Central memory CD8-positive, alpha-beta T cell (primary cell): ENCODE measurements around the gene ENPEP.

Experiments used
- ATAC-seq: fragments of 150-1000 bp; cut with Tn5 transposase; replicated peaks from 2 replicates; pipeline ENCODE4 v1.10.0; 2022; ENCODE audit warnings: mild to moderate bottlenecking, moderate FRiP score, moderate number of reproducible peaks; ENCODE audit not compliant: poor library complexity, severe bottlenecking; ENCODE audit errors: extremely low read depth
- DNase-seq, 2 donors: peaks; one replicate each; pipeline ENCODE4 v3.0.0; 2021; ENCODE audit warnings: low spot score in 2 of 2
- H3K27ac Mint-ChIP-seq: one replicate; pipeline ENCODE4 v1.8.0; 2022; ENCODE audit warnings: low read depth, mild to moderate bottlenecking, moderate library complexity, mixed read lengths
- H3K27me3 Mint-ChIP-seq: one replicate; pipeline ENCODE4 v1.8.0; 2022; ENCODE audit warnings: mixed read lengths
- H3K36me3 Mint-ChIP-seq: one replicate; pipeline ENCODE4 v1.8.0; 2022; ENCODE audit warnings: mild to moderate bottlenecking, moderate library complexity, mixed read lengths; ENCODE audit not compliant: insufficient read depth
- H3K4me1 Mint-ChIP-seq: one replicate; pipeline ENCODE4 v1.8.0; 2022; ENCODE audit warnings: mixed read lengths
- H3K4me3 Mint-ChIP-seq: one replicate; pipeline ENCODE4 v1.8.0; 2022; ENCODE audit warnings: mild to moderate bottlenecking, moderate library complexity, mixed read lengths
- H3K9me3 Mint-ChIP-seq: one replicate; pipeline ENCODE4 v1.8.0; 2022; ENCODE audit warnings: mixed read lengths

ENPEP gene

DNA sequence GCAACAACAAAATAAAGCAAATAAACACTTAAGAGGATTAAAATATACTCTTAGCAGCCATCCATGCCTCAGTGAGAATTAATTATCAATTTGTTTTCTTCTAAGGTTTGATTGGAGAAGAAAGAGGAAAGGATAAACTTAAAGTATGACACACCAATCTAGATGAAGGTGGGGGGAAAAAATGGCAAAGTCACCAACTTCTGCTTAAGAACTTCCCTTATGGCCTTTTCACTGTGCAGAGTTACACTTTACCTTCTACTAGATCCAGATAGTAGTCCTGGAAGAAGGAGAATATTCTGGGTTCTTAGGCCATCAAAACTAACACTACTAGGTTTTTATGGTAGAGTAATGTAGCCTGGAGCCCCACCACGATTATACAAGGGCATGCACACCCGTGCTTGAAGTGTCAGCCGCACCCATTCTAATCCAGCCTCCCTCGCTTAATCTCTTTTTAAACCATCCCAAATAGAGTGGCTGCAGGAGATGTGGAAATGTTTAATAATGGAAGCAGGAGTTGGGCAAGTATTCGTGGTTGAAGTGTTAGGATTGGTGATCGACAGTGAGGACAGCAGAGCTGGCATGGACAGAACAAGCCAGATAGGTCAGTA is 14.1 kb downstream of the ENPEP start:
- ATAC-seq = no peak
- Mint-ChIP-seq H3K9me3 (no peaks in the 10 kb centered on the region), H3K4me1 (no peaks in the 10 kb centered on the region), H3K36me3 (no peaks in the 10 kb centered on the region), H3K27me3 (peaks cover 43% of the 10 kb centered on the region), H3K4me3 (no peak overlapping the region), H3K27ac (no peak overlapping the region)
- no peak for DNase-seq

DNA sequence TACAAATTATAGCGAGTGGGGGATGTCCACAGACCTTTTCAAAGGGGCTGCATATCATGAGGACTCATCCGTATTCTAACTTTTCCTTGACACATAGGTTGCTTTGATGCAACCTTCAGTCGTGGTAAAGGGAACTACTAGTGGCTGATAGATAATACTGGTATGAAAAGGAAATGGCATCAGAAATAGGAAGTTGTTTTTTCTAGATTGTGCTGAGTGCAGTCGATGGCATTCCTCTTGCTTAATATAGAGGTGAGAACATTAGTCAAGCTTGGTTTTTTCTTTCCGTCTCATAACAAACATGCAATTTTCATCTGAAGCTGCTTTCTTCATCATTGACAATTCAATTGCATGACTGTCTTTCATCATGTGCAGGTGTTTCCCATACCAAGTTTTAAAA is 16.6 kb downstream of the ENPEP start:
- Mint-ChIP-seq H3K4me1 (no peaks in the 10 kb centered on the region), H3K9me3 (no peaks in the 10 kb centered on the region), H3K4me3 (no peak overlapping the region), H3K36me3 (no peaks in the 10 kb centered on the region), H3K27ac (no peak overlapping the region), H3K27me3 (peaks cover 33% of the 10 kb centered on the region)
- ATAC-seq (no peak), DNase-seq (no peak)

DNA sequence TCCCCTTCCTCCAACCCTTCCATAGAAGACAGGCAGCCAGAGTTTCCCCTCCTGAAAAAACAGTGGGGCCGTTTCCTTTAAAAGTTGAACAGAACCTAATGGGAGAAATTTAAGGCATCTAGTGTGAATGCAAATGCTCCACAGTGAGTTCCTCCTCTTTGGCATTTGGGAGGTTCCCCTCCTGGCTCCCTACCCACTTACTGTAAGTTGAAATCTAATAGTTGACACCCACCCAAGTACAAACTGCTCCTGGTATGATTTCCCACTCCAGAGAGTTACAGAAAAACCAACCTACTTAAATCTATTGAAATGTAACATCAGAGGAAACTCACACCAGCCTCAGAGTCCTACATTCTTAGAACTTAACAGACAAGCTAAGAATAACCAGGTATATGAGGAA is 17.6 kb downstream of the ENPEP start:
- DNase-seq (no peak), ATAC-seq (no peak)
- peaks cover 43% of the 10 kb centered on the region for H3K27me3 Mint-ChIP-seq
- H3K27ac Mint-ChIP-seq = no peak overlapping the region
- no peaks in the 10 kb centered on the region for H3K4me1 Mint-ChIP-seq
- no peaks in the 10 kb centered on the region for H3K36me3 Mint-ChIP-seq
- H3K4me3 Mint-ChIP-seq = no peak overlapping the region
- no peaks in the 10 kb centered on the region for H3K9me3 Mint-ChIP-seq

DNA sequence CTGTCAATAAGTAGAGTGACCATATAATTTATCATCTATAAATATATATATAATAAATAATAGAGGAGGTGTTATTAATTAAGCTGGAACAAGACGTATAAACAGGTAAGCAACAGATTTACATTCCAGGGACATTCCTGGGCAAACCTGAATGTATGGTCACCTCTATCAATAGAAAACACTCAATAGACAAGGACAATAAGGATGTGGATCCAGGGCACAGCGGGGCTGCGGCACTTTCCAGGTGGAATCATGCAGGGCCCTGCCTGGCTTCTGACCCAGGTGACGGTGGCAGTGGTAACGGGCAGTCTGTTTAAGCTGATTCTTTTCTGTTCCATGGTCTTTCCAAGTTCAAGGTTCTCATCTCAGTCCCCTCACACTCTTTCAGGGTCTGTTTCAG is 22.5 kb downstream of the ENPEP start:
- no peak for ATAC-seq
- Mint-ChIP-seq H3K27me3 (peaks cover 79% of the 10 kb centered on the region), H3K36me3 (no peaks in the 10 kb centered on the region), H3K4me1 (no peaks in the 10 kb centered on the region), H3K27ac (no peak overlapping the region), H3K4me3 (no peak overlapping the region), H3K9me3 (no peaks in the 10 kb centered on the region)
- no peak for DNase-seq

DNA sequence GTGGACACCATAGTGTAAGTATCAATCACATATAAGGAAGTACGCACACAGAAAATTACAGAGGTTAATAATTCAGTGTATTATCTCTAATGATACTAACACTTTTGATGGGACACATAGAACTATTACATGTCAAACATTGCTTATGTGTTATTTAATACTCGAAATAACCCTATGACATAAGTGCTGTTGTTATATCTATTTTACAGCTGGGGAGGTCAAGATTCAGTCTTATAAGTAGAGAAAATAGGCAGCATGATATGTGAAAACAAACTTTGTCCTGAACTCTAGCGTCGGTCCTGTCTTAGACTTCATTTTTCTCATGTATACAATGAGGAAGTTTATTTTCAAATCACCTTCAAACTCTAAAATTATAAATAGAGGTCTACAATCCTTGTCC is 23.2 kb downstream of the ENPEP start:
- DNase-seq = no peak
- Mint-ChIP-seq H3K27ac (no peak overlapping the region), H3K36me3 (no peaks in the 10 kb centered on the region), H3K27me3 (peaks cover 79% of the 10 kb centered on the region), H3K4me3 (no peak overlapping the region), H3K4me1 (no peaks in the 10 kb centered on the region), H3K9me3 (no peaks in the 10 kb centered on the region)
- no peak for ATAC-seq

DNA sequence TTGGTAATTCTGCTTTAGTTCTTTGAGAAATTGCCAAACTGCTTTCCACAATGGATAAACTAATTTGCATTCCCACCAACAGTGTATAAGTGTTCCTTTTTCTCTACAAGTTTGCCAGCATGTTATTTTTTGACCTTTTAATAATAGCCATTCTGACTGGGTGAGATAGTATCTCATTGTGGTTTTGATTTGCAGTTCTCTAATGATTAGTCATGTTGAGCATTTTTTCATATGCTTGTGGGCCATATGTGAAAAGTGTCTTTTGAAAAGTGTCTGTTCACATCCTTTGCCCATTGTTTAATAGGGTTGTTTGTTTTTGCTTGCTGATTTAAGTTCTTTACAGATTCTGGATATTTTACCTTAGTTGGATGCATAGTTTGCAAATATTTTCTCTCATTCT is 25.9 kb downstream of the ENPEP start:
- no peak overlapping the region for H3K4me3 Mint-ChIP-seq
- H3K36me3 Mint-ChIP-seq = no peaks in the 10 kb centered on the region
- H3K27ac Mint-ChIP-seq = no peak overlapping the region
- no peaks in the 10 kb centered on the region for H3K9me3 Mint-ChIP-seq
- H3K27me3 Mint-ChIP-seq = peaks cover 65% of the 10 kb centered on the region
- ATAC-seq (no peak), DNase-seq (no peak)
- no peaks in the 10 kb centered on the region for H3K4me1 Mint-ChIP-seq

DNA sequence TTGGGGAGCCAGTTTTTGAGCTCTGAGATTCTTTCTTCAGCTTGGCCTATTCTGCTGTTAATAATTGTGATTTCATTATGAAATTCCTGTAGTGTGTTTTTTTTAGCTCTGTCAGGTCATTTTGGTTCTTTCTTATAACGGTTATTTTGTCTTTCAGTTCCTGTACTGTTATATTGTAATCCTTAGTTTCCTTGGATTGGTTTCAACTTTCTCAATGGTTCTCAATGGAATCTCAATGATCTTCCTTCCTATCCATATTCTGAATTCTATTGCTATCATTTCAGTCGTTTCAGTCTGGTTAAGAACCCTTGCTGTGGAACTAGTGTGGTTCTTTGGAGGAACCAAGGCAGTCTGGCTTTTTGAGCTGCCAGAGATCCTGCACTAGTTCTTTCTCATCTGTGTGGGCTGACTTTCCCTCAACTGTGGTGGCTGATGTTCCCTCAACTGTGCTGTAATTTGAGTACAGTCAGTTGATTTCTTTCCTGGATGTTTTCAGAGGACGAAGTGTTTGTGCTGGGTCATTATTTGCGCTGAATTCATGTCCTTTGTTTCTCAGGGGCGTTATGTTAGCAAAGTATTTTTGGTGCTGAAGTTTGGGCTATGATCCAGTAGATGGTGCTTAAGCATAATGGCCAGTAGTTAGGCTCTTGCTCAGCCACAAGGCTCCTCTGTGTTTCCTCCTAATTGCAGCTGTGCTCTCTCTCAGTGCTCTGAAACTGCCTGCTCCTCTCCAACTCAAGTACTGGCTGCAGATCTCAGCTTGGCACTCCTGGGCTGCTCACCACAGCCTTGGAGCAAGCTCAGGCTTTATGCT is 27.5 kb downstream of the ENPEP start:
- H3K9me3 Mint-ChIP-seq = no peaks in the 10 kb centered on the region
- ATAC-seq = no peak
- H3K27ac Mint-ChIP-seq = no peak overlapping the region
- H3K27me3 Mint-ChIP-seq = peaks cover 54% of the 10 kb centered on the region
- no peak overlapping the region for H3K4me3 Mint-ChIP-seq
- H3K36me3 Mint-ChIP-seq = no peaks in the 10 kb centered on the region
- no peaks in the 10 kb centered on the region for H3K4me1 Mint-ChIP-seq
- DNase-seq = no peak

DNA sequence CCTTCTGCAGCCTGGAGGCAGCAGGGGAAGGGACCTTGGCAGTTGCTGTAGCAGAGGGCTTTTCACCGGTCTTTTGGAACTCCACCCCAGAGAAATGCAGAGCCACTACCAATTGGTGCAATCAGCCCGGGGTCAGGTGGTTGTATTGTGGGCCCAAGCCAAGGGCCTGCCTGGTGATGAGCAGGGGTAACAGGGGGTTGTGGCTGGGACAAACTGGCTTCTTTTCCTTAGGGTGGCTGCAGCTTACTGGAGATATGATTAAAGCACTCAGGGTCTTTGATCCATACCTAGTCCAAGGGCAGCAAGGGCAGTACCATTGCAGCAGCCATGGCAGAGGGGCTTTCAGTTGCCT is 28.1 kb downstream of the ENPEP start:
- ATAC-seq = no peak
- DNase-seq = no peak
- peaks cover 49% of the 10 kb centered on the region for H3K27me3 Mint-ChIP-seq
- H3K4me3 Mint-ChIP-seq = no peak overlapping the region
- H3K9me3 Mint-ChIP-seq = no peaks in the 10 kb centered on the region
- no peaks in the 10 kb centered on the region for H3K36me3 Mint-ChIP-seq
- no peak overlapping the region for H3K27ac Mint-ChIP-seq
- H3K4me1 Mint-ChIP-seq = no peaks in the 10 kb centered on the region

DNA sequence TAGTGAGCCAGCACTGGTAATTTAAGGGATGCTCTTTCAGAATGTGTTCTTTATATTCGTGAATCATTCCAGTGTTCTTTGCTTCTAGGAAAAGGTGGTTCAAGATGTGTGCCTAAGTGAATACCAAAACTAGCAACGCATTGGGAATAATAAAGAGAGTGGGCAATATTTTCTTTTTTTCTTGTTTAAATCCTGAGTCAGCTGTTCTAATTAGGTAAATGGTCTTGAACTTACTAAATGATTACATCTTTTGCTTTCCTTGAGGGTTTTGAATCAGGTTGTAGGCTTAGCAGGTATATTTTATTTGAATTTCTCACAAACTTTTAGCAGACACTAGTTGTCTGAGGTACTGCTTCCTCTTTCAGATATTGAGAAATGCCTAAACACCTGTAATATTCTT is 29.5 kb downstream of the ENPEP start:
- DNase-seq = no peak
- H3K36me3 Mint-ChIP-seq = no peaks in the 10 kb centered on the region
- H3K4me3 Mint-ChIP-seq = no peak overlapping the region
- H3K27me3 Mint-ChIP-seq = peaks cover 36% of the 10 kb centered on the region
- ATAC-seq = no peak
- no peaks in the 10 kb centered on the region for H3K4me1 Mint-ChIP-seq
- no peak overlapping the region for H3K27ac Mint-ChIP-seq
- H3K9me3 Mint-ChIP-seq = no peaks in the 10 kb centered on the region

DNA sequence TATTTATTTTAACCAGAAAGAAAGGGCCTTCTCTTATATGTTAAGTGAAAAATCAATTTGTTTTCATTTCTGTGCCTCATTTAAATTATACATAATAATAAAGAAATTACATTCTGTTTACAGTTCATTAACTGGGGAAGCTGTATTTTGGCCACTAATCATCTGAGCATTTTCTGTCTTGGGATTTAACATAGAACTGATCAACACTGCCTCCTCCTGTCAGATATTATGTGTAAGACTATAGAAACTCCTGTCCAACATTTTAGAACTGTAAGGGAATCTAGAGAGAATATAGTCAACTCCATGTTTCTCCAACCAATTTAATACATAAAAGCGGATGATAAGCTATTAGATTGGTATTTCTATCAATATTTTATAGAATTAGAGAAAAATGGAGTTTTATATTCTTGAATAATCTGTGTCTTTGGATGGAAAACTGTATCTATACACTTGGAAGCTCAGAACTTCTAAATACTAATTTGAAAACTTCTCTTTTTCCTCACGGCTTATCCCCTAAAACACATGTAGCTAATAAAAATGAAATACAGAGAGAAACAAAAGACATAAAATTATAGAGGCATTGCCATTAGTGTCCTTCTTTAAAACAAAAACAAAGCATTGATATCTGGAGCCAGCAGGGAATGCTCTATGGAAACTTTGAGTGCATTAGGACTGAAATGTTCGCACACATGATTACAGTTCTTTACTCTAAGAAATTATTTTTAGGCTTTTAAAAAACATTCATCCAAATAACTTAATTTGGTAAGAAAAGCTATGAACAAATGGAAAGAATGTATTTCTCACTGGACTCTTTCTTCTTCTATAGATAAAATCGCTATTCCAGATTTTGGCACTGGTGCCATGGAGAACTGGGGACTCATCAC is 33.1 kb downstream of the ENPEP start:
- peaks cover 7% of the 10 kb centered on the region for H3K27me3 Mint-ChIP-seq
- H3K36me3 Mint-ChIP-seq = no peaks in the 10 kb centered on the region
- no peak overlapping the region for H3K27ac Mint-ChIP-seq
- ATAC-seq = no peak
- H3K4me1 Mint-ChIP-seq = no peaks in the 10 kb centered on the region
- H3K4me3 Mint-ChIP-seq = no peak overlapping the region
- no peak for DNase-seq
- no peaks in the 10 kb centered on the region for H3K9me3 Mint-ChIP-seq

DNA sequence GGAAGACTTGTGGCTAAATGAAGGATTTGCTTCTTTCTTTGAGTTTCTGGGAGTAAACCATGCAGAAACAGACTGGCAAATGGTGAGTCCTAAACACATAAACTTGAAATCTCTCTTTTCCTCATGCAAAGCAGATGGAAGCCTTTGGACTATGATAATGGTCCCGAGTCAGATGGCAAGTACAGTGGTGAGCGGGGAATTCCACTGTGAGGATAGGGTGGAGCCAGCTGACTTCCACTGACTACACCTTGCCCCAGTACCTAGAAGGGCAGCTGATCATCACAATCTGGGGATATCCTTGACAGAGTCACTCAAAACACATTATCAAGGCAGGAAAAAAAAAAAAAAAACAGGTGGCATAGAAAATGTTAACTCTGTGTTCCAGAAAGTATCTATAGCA is 34.3 kb downstream of the ENPEP start:
- no peaks in the 10 kb centered on the region for H3K27me3 Mint-ChIP-seq
- H3K4me1 Mint-ChIP-seq = peaks cover 3% of the 10 kb centered on the region
- H3K9me3 Mint-ChIP-seq = no peaks in the 10 kb centered on the region
- no peak overlapping the region for H3K27ac Mint-ChIP-seq
- no peak for DNase-seq
- ATAC-seq = no peak
- no peak overlapping the region for H3K4me3 Mint-ChIP-seq
- no peaks in the 10 kb centered on the region for H3K36me3 Mint-ChIP-seq

DNA sequence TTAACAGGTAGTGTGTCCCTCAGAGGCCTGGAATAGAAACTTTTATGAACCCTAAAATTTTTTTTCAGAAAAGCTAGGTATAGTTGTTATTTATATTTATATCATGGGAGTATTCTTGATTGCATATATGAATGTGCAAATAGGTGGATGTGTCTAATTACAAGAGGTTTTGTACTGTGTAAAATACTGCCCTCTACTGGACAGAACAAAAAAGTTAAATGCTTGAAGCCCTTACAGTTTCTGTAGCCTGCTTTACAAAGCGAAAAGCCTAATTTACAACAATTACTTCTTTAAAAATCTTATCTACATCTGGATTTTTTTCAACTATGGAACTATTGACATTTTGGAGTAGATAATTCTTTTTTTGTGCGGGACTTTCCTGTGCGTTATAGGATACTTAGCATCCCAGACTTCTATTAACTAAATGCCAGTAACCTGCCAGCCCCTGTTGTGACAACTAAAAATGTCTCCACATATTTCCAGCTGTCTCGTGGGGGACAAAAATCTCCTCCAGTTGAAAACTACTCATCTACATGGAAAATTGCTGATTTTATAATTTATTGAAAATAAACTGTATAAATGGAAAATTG is 35.1 kb downstream of the ENPEP start:
- peaks cover 9% of the 10 kb centered on the region for H3K4me1 Mint-ChIP-seq
- DNase-seq = no peak
- no peaks in the 10 kb centered on the region for H3K36me3 Mint-ChIP-seq
- H3K9me3 Mint-ChIP-seq = no peaks in the 10 kb centered on the region
- no peak overlapping the region for H3K27ac Mint-ChIP-seq
- no peak overlapping the region for H3K4me3 Mint-ChIP-seq
- ATAC-seq = no peak
- no peaks in the 10 kb centered on the region for H3K27me3 Mint-ChIP-seq
